IMR-90 (cell line): ENCODE results near the gene SHISA6. TPM values are rescaled to one million over a fixed set of nuclear protein-coding genes. Genes with fewer than 3 reads are reported as not detected.

ENCODE experiments used
- ATAC-seq: fragments of 200-7000 bp; cut with Tn5 transposase; 2 replicates; pipeline ENCODE4 v1.9.1; 2020; ENCODE audit warnings: low read depth, mild to moderate bottlenecking, moderate library complexity
- BruUV-seq: library from RNA; stranded (reverse); fragments of 400-500 nt; replicated peaks from 2 replicates; lab custom pipeline; 2021; lab: Mats Ljungman, UMichigan
- CTCF ChIA-PET: fragments of 300-600 bp; formaldehyde crosslinking; extraction: SDS; loops from one replicate; lab custom pipeline; 2021; ENCODE audit warnings: antibody characterized with exemption; lab: Yijun Ruan, JAX
- POLR2A ChIA-PET: fragments of 300-600 bp; sonication (Branson Sonifier 250); formaldehyde crosslinking; loops from one replicate; lab custom pipeline; 2022; ENCODE audit warnings: antibody characterized with exemption; ENCODE audit not compliant: unreplicated experiment; lab: Charles Lee
- DNase-seq: peaks from one replicate; pipeline ENCODE4 v3.0.0; 2013
- H2AFZ ChIP-seq: replicated peaks from 2 replicates; pipeline ENCODE3; 2013; ENCODE audit warnings: low read length, mild to moderate bottlenecking; ENCODE audit not compliant: poor library complexity
- H2AK5ac ChIP-seq: 2 replicates; pipeline ENCODE4 v1.6.1; 2013; ENCODE audit warnings: low read depth, low read length, inconsistent platforms
- H2AK9ac ChIP-seq: replicated peaks from 2 replicates; pipeline ENCODE3; 2013; ENCODE audit warnings: mild to moderate bottlenecking, low read depth, low read length, moderate library complexity; ENCODE audit not compliant: poor library complexity
- H2BK120ac ChIP-seq: 2 replicates; pipeline ENCODE4 v1.6.1; 2013; ENCODE audit warnings: low read depth, low read length, inconsistent platforms
- H2BK15ac ChIP-seq: 3 replicates; pipeline ENCODE4 v1.6.1; 2013; ENCODE audit warnings: low read depth, low read length, inconsistent platforms
- H2BK20ac ChIP-seq: 2 replicates; pipeline ENCODE4 v1.6.1; 2013; ENCODE audit warnings: low read depth, mild to moderate bottlenecking, inconsistent platforms, low read length, moderate library complexity
- H2BK5ac ChIP-seq: 2 replicates; pipeline ENCODE4 v1.6.1; 2013; ENCODE audit warnings: mild to moderate bottlenecking, low read depth, low read length, inconsistent platforms; ENCODE audit not compliant: poor library complexity, severe bottlenecking
- H3K14ac ChIP-seq: replicated peaks from 2 replicates; pipeline ENCODE4 v1.6.1; 2013; ENCODE audit warnings: low read depth, low read length, inconsistent platforms
- H3K18ac ChIP-seq: 2 replicates; pipeline ENCODE4 v1.6.1; 2013; ENCODE audit warnings: low read depth, low read length, control low read depth
- H3K23ac ChIP-seq: 2 replicates; pipeline ENCODE4 v1.6.1; 2013; ENCODE audit warnings: low read depth, low read length, inconsistent platforms
- H3K27ac ChIP-seq: 2 replicates; pipeline ENCODE4 v1.5.1; 2013; ENCODE audit warnings: mild to moderate bottlenecking, control low read depth, low read length; ENCODE audit not compliant: insufficient read depth
- H3K27me3 ChIP-seq: 2 replicates; pipeline ENCODE4 v1.6.1; 2013; ENCODE audit warnings: low read length; ENCODE audit not compliant: control insufficient read depth, insufficient read depth
- H3K36me3 ChIP-seq: 2 replicates; pipeline ENCODE4 v1.6.1; 2013; ENCODE audit warnings: low read length, mixed read lengths; ENCODE audit not compliant: control insufficient read depth, insufficient read depth
- H3K4ac ChIP-seq: 2 replicates; pipeline ENCODE4 v1.6.1; 2013; ENCODE audit warnings: low read depth, low read length, inconsistent platforms
- H3K4me1 ChIP-seq: 2 replicates; pipeline ENCODE4 v1.6.1; 2013; ENCODE audit warnings: low read length, mixed read lengths; ENCODE audit not compliant: control insufficient read depth, insufficient read depth
- H3K4me2 ChIP-seq: 2 replicates; pipeline ENCODE4 v1.6.1; 2013; ENCODE audit warnings: low read depth, mild to moderate bottlenecking, control low read depth, low read length, moderate library complexity
- H3K4me3 ChIP-seq: 2 replicates; pipeline ENCODE4 v1.5.1; 2013; ENCODE audit warnings: low read depth, mild to moderate bottlenecking, control low read depth, low read length, moderate library complexity; ENCODE audit not compliant: insufficient read depth
- H3K56ac ChIP-seq: 2 replicates; pipeline ENCODE4 v1.6.1; 2013; ENCODE audit warnings: low read length, inconsistent platforms; ENCODE audit not compliant: insufficient read depth; ENCODE audit errors: extremely low read depth
- H3K79me1 ChIP-seq, 2 experiments: 2 replicates each; pipeline ENCODE4 v1.6.1; 2013; ENCODE audit warnings: low read length in 2 of 2, inconsistent platforms in 1 of 2, low read depth in 1 of 2
- H3K9ac ChIP-seq: 2 replicates; pipeline ENCODE4 v1.6.1; 2013; ENCODE audit warnings: low read depth, low read length, control low read depth
- H3K9me1 ChIP-seq: 2 replicates; pipeline ENCODE4 v1.6.1; 2013; ENCODE audit warnings: low read length, inconsistent platforms; ENCODE audit not compliant: insufficient read depth
- H3K9me3 ChIP-seq: 2 replicates; pipeline ENCODE4 v1.6.1; 2013; ENCODE audit warnings: low read length; ENCODE audit not compliant: control insufficient read depth, insufficient read depth
- H4K20me1 ChIP-seq: 2 replicates; pipeline ENCODE4 v1.6.1; 2013; ENCODE audit warnings: low read length, inconsistent platforms; ENCODE audit not compliant: insufficient read depth
- H4K5ac ChIP-seq: 2 replicates; pipeline ENCODE4 v1.6.1; 2013; ENCODE audit warnings: mild to moderate bottlenecking, low read depth, low read length, control low read depth
- H4K8ac ChIP-seq, 2 experiments: 2 replicates each; pipeline ENCODE4 v1.6.1; 2013; ENCODE audit warnings: low read depth in 2 of 2, low read length in 2 of 2, control low read depth in 1 of 2, inconsistent platforms in 1 of 2
- H4K91ac ChIP-seq: 2 replicates; pipeline ENCODE4 v1.6.1; 2013; ENCODE audit warnings: low read depth, low read length, inconsistent platforms; ENCODE audit not compliant: insufficient read depth
- BHLHE40 ChIP-seq: fragments of 150-350 bp; IDR thresholded peaks from 2 replicates; pipeline ENCODE4 v1.6.1; 2016; ENCODE audit warnings: mild to moderate bottlenecking, low read depth, low read length
- ELK1 ChIP-seq: fragments of 150-350 bp; IDR thresholded peaks from 2 replicates; pipeline ENCODE4 v1.6.1; 2016; ENCODE audit warnings: low read depth, mild to moderate bottlenecking, low read length, moderate library complexity, borderline replicate concordance
- MXI1 ChIP-seq: IDR thresholded peaks from 2 replicates; pipeline ENCODE4 v1.6.1; 2012; ENCODE audit warnings: low read depth, mild to moderate bottlenecking, low read length, moderate library complexity, borderline replicate concordance
- POLR2A ChIP-seq: IDR thresholded peaks from 2 replicates; pipeline ENCODE4 v1.6.1; 2012; ENCODE audit warnings: mild to moderate bottlenecking, low read depth, low read length
- WGBS, 2 experiments: methylation state at CpG; one replicate each; pipeline versions ENCODE4 v1.1.5 to v1.1.7; 2013; ENCODE audit warnings: missing lambda C conversion rate in 2 of 2; ENCODE audit not compliant: insufficient read length in 1 of 2; ENCODE audit errors: extremely low coverage in 2 of 2; 5-methylcytosine and 5-hydroxymethylcytosine counted together
- dilution Hi-C: fragments of 300-500 bp; cut with HindIII; formaldehyde crosslinking; loops from one replicate; pipeline ENCODE4 v1.14.3; 2018; ENCODE audit warnings: low sequenced_read_pairs; ENCODE audit not compliant: unreplicated experiment
- in situ Hi-C: fragments of 300-500 bp; cut with MboI; formaldehyde crosslinking; loops from 3 replicates; pipeline ENCODE4 v1.14.3; 2019; ENCODE audit warnings: low sequenced_read_pairs, inconsistent platforms, mixed read lengths
- intact Hi-C: fragments of 100-400 bp; cut with micrococcal nuclease; formaldehyde crosslinking; loops from 2 replicates; pipeline ENCODE4 v1.10.0; 2022
- polyA plus RNA-seq, 3 experiments: library from polyadenylated mRNA; depleted of rRNA; stranded (reverse); fragments of >200 nt; gene quantifications; 2 replicates each; pipeline ENCODE4 v1.2.3, GENCODE V29; 2012; ENCODE audit warnings: low replicate concordance in 1 of 3
- total RNA-seq: library from RNA; depleted of rRNA; stranded (reverse); fragments of >200 nt; gene quantifications from 2 replicates; pipeline ENCODE4 v1.2.3, GENCODE V29; 2012

Gene SHISA6
- total and polyA plus RNA-seq, 2 of the 4 experiments (the other 2 are of a cell fraction): not detected

- no peaks in the 10 kb centered on the region for H3K27me3 ChIP-seq
- in situ Hi-C loops (no loop called here), dilution Hi-C loops (no loop called here), intact Hi-C loops (no loop called here)
- no peak overlapping the region for H4K5ac ChIP-seq
- no peak overlapping the region for H3K23ac ChIP-seq
- no peak overlapping the region for H3K9ac ChIP-seq
- 44% methylated on average over 3 of the region's 7 CpGs; no CpG with 5 or more reads in 1 of the 2 experiments for WGBS, 2 experiments
- no peak overlapping the region for H2BK5ac ChIP-seq
- H3K56ac ChIP-seq: no peak overlapping the region
- no peak overlapping the region for H3K4me2 ChIP-seq
- DNase-seq (no peak), ATAC-seq (no peak)
- H4K91ac ChIP-seq: no peak overlapping the region
- peaks cover 38% of the 10 kb centered on the region for H3K9me3 ChIP-seq
- no TSS peak for BruUV-seq
- ChIA-PET POLR2A (no interaction called here), CTCF (no interaction called here)
- H3K14ac ChIP-seq: no peak overlapping the region
- H4K20me1 ChIP-seq: no peaks in the 10 kb centered on the region
- H3K4me3 ChIP-seq: no peak overlapping the region
- no peak overlapping the region for H2AK9ac ChIP-seq
- H3K27ac ChIP-seq: no peak overlapping the region
- H3K36me3 ChIP-seq: no peaks in the 10 kb centered on the region
- H3K79me1 ChIP-seq: no peaks in the 10 kb centered on the region
- H3K18ac ChIP-seq: no peak overlapping the region
- H3K4me1 ChIP-seq: no peaks in the 10 kb centered on the region
- no peak overlapping the region for H4K8ac ChIP-seq
- no peak overlapping the region for H2AFZ ChIP-seq
- TF ChIP-seq ELK1 (no peak), BHLHE40 (no peak), POLR2A (no peak), MXI1 (no peak)
- H2BK15ac ChIP-seq: no peak overlapping the region
- H2AK5ac ChIP-seq: no peak overlapping the region
- H3K4ac ChIP-seq: no peak overlapping the region
- H2BK20ac ChIP-seq: no peak overlapping the region
- H2BK120ac ChIP-seq: no peak overlapping the region
- H3K9me1 ChIP-seq: no peaks in the 10 kb centered on the region
These were observed 28.2 kb downstream of the SHISA6 start for GRCh38 chr17:11269210-11269609.
